CD4-positive, alpha-beta T cell (primary cell): ENCODE results near the gene KRTAP19-1. TPM values are rescaled to one million over a fixed set of nuclear protein-coding genes. Genes with fewer than 3 reads are reported as not detected.
"Not testable (repeated sequence)": the region's sequence is repeated elsewhere in the genome, so short reads cannot be mapped to it uniquely, and the experiment has no call there.

Source experiments
- ATAC-seq: fragments of 200-7000 bp; cut with Tn5 transposase; one replicate; pipeline ENCODE4 v1.10.0; 2022; ENCODE audit warnings: mild to moderate bottlenecking; ENCODE audit not compliant: poor library complexity
- CTCF ChIA-PET: fragments of 350-600 bp; sonication (Branson Sonifier 250); formaldehyde crosslinking; loops from one replicate; lab custom pipeline; 2021; ENCODE audit warnings: antibody characterized with exemption, inconsistent platforms; lab: Charles Lee
- POLR2A ChIA-PET: fragments of 350-600 bp; sonication (Branson Sonifier 250); formaldehyde crosslinking; loops from one replicate; lab custom pipeline; 2021; ENCODE audit warnings: antibody characterized with exemption, inconsistent platforms; lab: Charles Lee
- DNase-seq, 14 experiments: peaks; one replicate each; pipeline ENCODE4 v3.0.0-alpha.2; 2013 to 2020; ENCODE audit warnings: mixed read lengths in 2 of 14
- H3K27ac ChIP-seq, 2 donors: one replicate each; pipeline versions ENCODE4 v1.5.1 to v1.7.0; 2013; ENCODE audit warnings: low read length in 2 of 2, low read depth in 1 of 2, mild to moderate bottlenecking in 1 of 2
- H3K27me3 ChIP-seq, 2 experiments: 1 replicate in 1 of 2; 2 replicates in 1 of 2; pipeline versions ENCODE4 v1.6.1 to v1.7.0; 2013; ENCODE audit warnings: low read length in 2 of 2, control low read depth in 1 of 2, mild to moderate bottlenecking in 1 of 2, moderate library complexity in 1 of 2; ENCODE audit not compliant: insufficient read depth in 2 of 2, control insufficient read depth in 1 of 2
- H3K36me3 ChIP-seq: one replicate; pipeline ENCODE4 v1.6.1; 2013; ENCODE audit warnings: low read length, control low read depth; ENCODE audit not compliant: insufficient read depth
- H3K4me1 ChIP-seq: one replicate; pipeline ENCODE4 v1.6.1; 2013; ENCODE audit warnings: low read length, control low read depth; ENCODE audit not compliant: insufficient read depth
- H3K4me3 ChIP-seq: one replicate; pipeline ENCODE4 v1.5.1; 2013; ENCODE audit warnings: mild to moderate bottlenecking, low read length, moderate library complexity
- H3K9me3 ChIP-seq, 2 experiments: 1 replicate in 1 of 2; 2 replicates in 1 of 2; pipeline versions ENCODE4 v1.6.1 to v1.7.0; 2013; ENCODE audit warnings: low read length in 2 of 2, mild to moderate bottlenecking in 2 of 2, control low read depth in 1 of 2, moderate library complexity in 1 of 2; ENCODE audit not compliant: control insufficient read depth in 1 of 2, insufficient read depth in 1 of 2
- H3K27ac Mint-ChIP-seq: one replicate; pipeline ENCODE4 v1.8.0; 2020; ENCODE audit warnings: mixed read lengths
- H3K27me3 Mint-ChIP-seq: one replicate; pipeline ENCODE4 v1.8.0; 2021; ENCODE audit warnings: mixed read lengths
- H3K36me3 Mint-ChIP-seq: one replicate; pipeline ENCODE4 v1.8.0; 2021; ENCODE audit warnings: low read depth, mixed read lengths
- H3K4me1 Mint-ChIP-seq: one replicate; pipeline ENCODE4 v1.8.0; 2021; ENCODE audit warnings: low read depth, mixed read lengths
- H3K4me3 Mint-ChIP-seq: one replicate; pipeline ENCODE4 v1.8.0; 2020; ENCODE audit warnings: mild to moderate bottlenecking, mixed read lengths
- H3K9me3 Mint-ChIP-seq: one replicate; pipeline ENCODE4 v1.8.0; 2020; ENCODE audit warnings: mixed read lengths
- CTCF ChIP-seq: fragments of 200-600 bp; IDR thresholded peaks from one replicate; pipeline ENCODE4 v1.8.0; 2022; ENCODE audit warnings: antibody characterized with exemption, mild to moderate bottlenecking
- intact Hi-C, 2 experiments: fragments of 100-400 bp; cut with DNase I in 1 of 2; cut with micrococcal nuclease in 1 of 2; formaldehyde crosslinking; loops; one replicate each; pipeline versions ENCODE4 v1.15.1 to v1.9.0; 2023 to 2025; cut with DNase I, micrococcal nuclease
- total RNA-seq, 174 experiments: library from RNA in 2 of 174; stranded (reverse) in 2 of 174; gene quantifications; one replicate each; pipeline ENCODE4 v1.2.3 and lab custom pipeline; 2021 to 2026

Gene KRTAP19-1
- total RNA-seq, 2 experiments from 2014 or later, result not detected

GRCh38 chr21:30505621-30506205 lies 25.5 kb upstream of the KRTAP19-1 start:
- H3K4me3 Mint-ChIP-seq, ATAC-seq, H3K4me1 ChIP-seq, H3K4me3 ChIP-seq, H3K27ac ChIP-seq, H3K36me3 Mint-ChIP-seq, CTCF ChIA-PET, H3K9me3 ChIP-seq, H3K27me3 Mint-ChIP-seq, H3K27ac Mint-ChIP-seq, H3K4me1 Mint-ChIP-seq, H3K27me3 ChIP-seq, POLR2A ChIA-PET, H3K36me3 ChIP-seq, H3K9me3 Mint-ChIP-seq: not testable (repeated sequence)
- peak in 2 of 14 experiments; percentile 1 to 4 for DNase-seq
- peak; percentile 17 for TF ChIP-seq CTCF
- intact Hi-C loops, result loop anchor here in 1 of 2 experiments (10.0 kb wide), 1 partner anchor 579 kb away; no protein-coding TSS in a partner anchor

DNA sequence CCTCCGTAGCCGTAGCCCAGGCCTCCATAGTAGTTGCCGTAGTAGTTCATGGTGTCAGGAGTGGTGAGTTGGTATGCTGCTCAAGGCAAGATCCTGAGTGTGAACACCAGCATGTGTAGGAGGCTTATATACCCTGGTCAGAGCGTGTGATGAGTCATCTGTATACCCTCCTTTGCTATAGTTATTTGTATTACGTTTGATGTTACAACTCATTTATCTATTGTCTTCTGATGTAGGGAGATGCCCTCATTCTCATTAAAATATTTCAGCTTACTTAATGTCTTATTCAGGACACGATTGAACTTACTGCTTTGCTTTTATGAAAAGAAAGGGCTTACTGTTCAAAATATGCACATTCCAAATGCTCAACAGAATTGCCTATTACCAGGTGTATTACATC lies 21.9 kb upstream of the KRTAP19-1 start, which contains the start of gene KRTAP19-5:
Gene KRTAP19-5 (minus strand): TSS at position 101 of the 400 bp plus-strand sequence. CDS start 51 bp downstream, at position 50.
- H3K27ac ChIP-seq, result no peak within 1 kb of the TSS
- no peaks in the 10 kb centered on the region for H3K4me1 Mint-ChIP-seq
- no peaks in the 10 kb centered on the region for H3K36me3 Mint-ChIP-seq
- no peaks in the 10 kb centered on the region for H3K27me3 ChIP-seq
- no peak for DNase-seq
- ChIA-PET CTCF (no interaction called here), POLR2A (no interaction called here)
- peaks cover 5% of the 10 kb centered on the region for H3K27me3 Mint-ChIP-seq
- no peaks in the 10 kb centered on the region for H3K36me3 ChIP-seq
- H3K4me3 ChIP-seq, result no peak within 1 kb of the TSS
- TF ChIP-seq CTCF, result no peak
- H3K4me3 Mint-ChIP-seq, result no peak within 1 kb of the TSS
- ATAC-seq, result no peak
- intact Hi-C loops, result loop anchor here in 1 of 2 experiments (10.0 kb wide), 1 partner anchor 583 kb away; no protein-coding TSS in a partner anchor
- H3K9me3 ChIP-seq, result peaks cover 0 to 7% of the 10 kb centered on the region in 2 experiments
- no peaks in the 10 kb centered on the region for H3K4me1 ChIP-seq
- H3K9me3 Mint-ChIP-seq, result no peaks in the 10 kb centered on the region
- no peak within 1 kb of the TSS for H3K27ac Mint-ChIP-seq

- no peaks in the 10 kb centered on the region for H3K27me3 ChIP-seq
- H3K4me1 ChIP-seq, result no peaks in the 10 kb centered on the region
- TF ChIP-seq CTCF, result no peak
- H3K4me1 Mint-ChIP-seq, result no peaks in the 10 kb centered on the region
- no peak within 1 kb of the TSS for H3K4me3 ChIP-seq
- no peaks in the 10 kb centered on the region for H3K36me3 Mint-ChIP-seq
- no peak for ATAC-seq
- H3K27ac ChIP-seq, result no peak within 1 kb of the TSS
- no peak within 1 kb of the TSS for H3K4me3 Mint-ChIP-seq
- H3K9me3 Mint-ChIP-seq, result no peaks in the 10 kb centered on the region
- H3K27me3 Mint-ChIP-seq, result no peaks in the 10 kb centered on the region
- DNase-seq, result no peak
- intact Hi-C loops, result no loop called here
- H3K9me3 ChIP-seq, result peaks cover 0 to 11% of the 10 kb centered on the region in 2 experiments
- no peaks in the 10 kb centered on the region for H3K36me3 ChIP-seq
- POLR2A ChIA-PET, result no interaction called here
- H3K27ac Mint-ChIP-seq, result no peak within 1 kb of the TSS
- CTCF ChIA-PET, result no interaction called here
Measured at GRCh38 chr21:30497065-30497464, 16.9 kb upstream of the KRTAP19-1 start, which contains the start of gene KRTAP19-4. KRTAP19-4 (minus strand) TSS chr21:30497165; CDS start chr21:30497110, 55 bp downstream.
